Hepatocyte (in vitro differentiated cells): Measurements from ENCODE around the gene FAM111A.

Experiments
- EZH2 ChIP-seq: fragments of 200-600 bp; sonication (generic); IDR thresholded peaks from 2 replicates; pipeline ENCODE4 v1.6.1; 2016; ENCODE audit warnings: antibody characterized with exemption, mild to moderate bottlenecking, borderline replicate concordance
- EZH2phosphoT487 ChIP-seq: fragments of 200-600 bp; sonication (generic); IDR thresholded peaks from one replicate; pipeline ENCODE4 v1.6.1; 2018; ENCODE audit warnings: antibody characterized with exemption, mild to moderate bottlenecking, low read depth, moderate library complexity; ENCODE audit not compliant: unreplicated experiment, severe bottlenecking

DNA sequence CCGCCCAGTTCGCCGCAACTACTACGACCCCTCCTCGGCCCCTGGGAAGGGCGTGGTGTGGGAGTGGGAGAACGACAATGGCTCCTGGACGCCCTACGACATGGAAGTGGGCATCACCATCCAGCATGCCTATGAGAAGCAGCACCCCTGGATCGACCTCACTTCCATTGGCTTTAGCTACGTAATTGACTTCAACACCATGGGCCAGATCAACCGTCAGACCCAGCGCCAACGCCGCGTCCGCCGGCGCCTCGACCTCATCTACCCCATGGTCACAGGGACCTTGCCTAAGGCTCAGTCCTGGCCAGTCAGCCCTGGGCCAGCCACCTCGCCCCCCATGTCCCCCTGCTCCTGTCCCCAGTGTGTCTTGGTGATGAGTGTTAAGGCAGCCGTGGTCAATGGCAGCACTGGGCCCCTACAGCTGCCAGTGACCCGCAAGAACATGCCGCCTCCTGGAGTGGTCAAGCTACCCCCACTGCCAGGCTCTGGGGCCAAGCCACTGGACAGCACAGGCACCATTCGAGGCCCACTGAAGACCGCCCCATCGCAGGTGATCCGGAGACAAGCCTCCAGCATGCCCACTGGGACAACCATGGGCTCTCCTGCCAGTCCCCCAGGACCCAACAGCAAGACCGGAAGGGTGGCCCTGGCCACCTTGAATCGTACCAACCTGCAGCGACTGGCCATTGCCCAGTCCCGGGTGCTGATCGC lies 39.2 kb downstream of the FAM111A start:
- TF ChIP-seq EZH2 (no peak), EZH2phosphoT487 (no peak)
